IPS-18a (cell line): ENCODE measurements around the gene LYPD1.

Experiments used
- H3K27ac ChIP-seq: one replicate; pipeline ENCODE4 v1.5.1; 2013; ENCODE audit warnings: low read length
- H3K27me3 ChIP-seq: one replicate; pipeline ENCODE4 v1.6.1; 2013; ENCODE audit warnings: mild to moderate bottlenecking, low read length; ENCODE audit not compliant: control insufficient read depth, insufficient read depth
- H3K36me3 ChIP-seq: one replicate; pipeline ENCODE4 v1.6.1; 2013; ENCODE audit warnings: low read depth, low read length; ENCODE audit not compliant: control insufficient read depth
- H3K4me1 ChIP-seq: one replicate; pipeline ENCODE4 v1.6.1; 2013; ENCODE audit warnings: low read depth, low read length; ENCODE audit not compliant: control insufficient read depth
- H3K4me3 ChIP-seq: one replicate; pipeline ENCODE4 v1.5.1; 2013; ENCODE audit warnings: low read length
- H3K9ac ChIP-seq: one replicate; pipeline ENCODE4 v1.6.1; 2013; ENCODE audit warnings: mild to moderate bottlenecking, low read length, moderate library complexity
- H3K9me3 ChIP-seq: one replicate; pipeline ENCODE4 v1.6.1; 2013; ENCODE audit warnings: low read depth, low read length; ENCODE audit not compliant: control insufficient read depth

Gene LYPD1

DNA sequence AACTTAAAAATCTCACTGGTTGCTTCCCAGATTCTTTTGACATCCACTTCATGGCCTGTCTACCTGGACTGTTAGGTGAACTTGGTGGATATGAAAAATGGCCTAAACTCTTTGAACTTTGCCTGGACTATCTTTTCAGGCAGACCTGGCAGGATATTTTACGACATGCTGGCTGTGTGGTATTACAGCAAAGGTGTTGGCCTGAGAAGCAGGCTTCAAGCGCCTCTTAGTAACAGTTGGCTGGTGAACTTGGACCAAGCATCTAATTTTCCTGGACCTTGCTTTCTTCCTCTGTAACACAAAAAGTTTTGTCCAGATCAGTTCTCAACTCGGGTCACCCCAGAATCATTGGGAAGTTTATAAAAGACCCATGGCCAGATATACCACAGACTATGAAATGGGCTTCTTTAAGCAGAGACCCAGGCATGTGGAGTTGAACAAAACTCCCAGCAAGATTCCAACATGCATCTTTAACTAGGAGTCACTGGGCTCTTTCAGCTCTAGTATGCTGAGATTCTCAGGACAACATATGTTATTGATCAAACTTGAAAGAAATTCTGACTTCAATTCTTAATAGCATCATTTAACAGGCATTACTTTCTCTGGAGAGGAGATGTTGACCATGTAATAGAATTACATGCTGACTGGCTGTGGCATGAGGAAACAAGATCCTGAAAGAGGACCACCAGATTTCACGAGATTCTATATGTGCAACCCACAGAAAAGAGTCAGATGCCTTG is 4.4 kb downstream of the LYPD1 start:
- H3K4me3 ChIP-seq, result no peak overlapping the region
- H3K27me3 ChIP-seq, result peaks cover 47% of the 10 kb centered on the region
- H3K9me3 ChIP-seq, result no peaks in the 10 kb centered on the region
- H3K27ac ChIP-seq, result no peak overlapping the region
- no peaks in the 10 kb centered on the region for H3K36me3 ChIP-seq
- peaks cover 4% of the 10 kb centered on the region for H3K4me1 ChIP-seq
- H3K9ac ChIP-seq, result no peak overlapping the region

DNA sequence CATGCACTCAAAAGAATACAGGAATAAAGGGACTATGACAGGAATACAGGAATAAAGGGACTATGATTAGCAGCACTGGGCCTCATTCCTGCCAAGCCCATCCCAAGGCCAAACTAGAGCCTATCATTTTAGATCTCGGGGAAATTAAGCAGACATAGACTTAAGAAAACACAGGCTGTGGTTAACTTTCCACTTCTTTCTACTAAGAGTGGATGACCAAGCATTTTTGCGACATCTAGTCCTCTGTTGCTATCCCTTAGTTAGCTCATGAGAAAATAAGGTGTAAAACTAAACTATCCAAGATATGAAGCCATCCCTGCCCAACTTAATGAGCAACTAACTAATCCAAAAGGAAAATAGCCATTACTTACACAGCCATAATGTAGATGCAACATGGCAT is 5.9 kb downstream of the LYPD1 start:
- Histone ChIP-seq H3K27me3 (peaks cover 32% of the 10 kb centered on the region), H3K27ac (no peak overlapping the region), H3K4me3 (no peak overlapping the region), H3K4me1 (peaks cover 4% of the 10 kb centered on the region), H3K9ac (no peak overlapping the region), H3K9me3 (no peaks in the 10 kb centered on the region), H3K36me3 (no peaks in the 10 kb centered on the region)

DNA sequence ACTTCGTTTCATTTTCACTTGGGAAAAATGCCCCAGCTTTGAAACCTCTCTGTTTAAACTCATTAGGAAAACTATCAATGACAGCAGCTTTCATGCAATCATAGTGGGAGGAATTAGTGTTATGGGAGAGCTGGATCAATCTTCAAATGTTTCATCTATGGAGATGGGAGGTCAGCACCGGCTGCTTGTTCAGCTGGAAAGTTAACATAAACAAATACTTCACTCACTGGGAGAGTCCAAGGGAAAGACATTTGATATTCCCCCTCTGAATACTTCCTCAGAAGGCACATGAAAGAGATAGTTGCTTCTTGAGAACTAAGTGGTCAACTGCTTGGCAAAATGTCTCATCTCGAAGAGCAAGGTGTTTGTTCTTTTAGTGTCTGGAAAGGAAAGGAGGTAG is 7.3 kb downstream of the LYPD1 start:
- no peaks in the 10 kb centered on the region for H3K36me3 ChIP-seq
- peaks cover under 1% of the 10 kb centered on the region for H3K4me1 ChIP-seq
- no peaks in the 10 kb centered on the region for H3K9me3 ChIP-seq
- no peak overlapping the region for H3K9ac ChIP-seq
- H3K4me3 ChIP-seq, result no peak overlapping the region
- H3K27ac ChIP-seq, result no peak overlapping the region
- peaks cover 18% of the 10 kb centered on the region for H3K27me3 ChIP-seq

DNA sequence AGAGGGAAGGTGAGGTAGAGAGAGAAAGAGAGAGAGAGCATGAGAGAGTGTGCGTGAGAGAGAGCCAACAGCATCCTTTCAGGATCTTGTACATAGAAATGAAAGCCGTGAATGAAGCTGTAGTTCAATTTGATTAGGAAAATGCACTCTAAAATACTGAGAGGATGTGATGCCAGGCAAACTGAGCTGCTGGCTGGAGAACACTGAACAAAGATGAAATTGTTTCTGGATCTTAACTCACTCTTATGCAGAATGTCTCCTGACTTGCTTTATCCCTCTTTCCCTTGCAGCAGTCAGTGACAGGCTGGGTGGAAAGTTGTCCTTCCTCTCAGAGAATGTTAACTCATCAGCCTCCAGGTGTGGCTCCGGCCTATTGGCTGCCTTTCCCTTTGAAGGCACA is 10.7 kb downstream of the LYPD1 start:
- peaks cover 7% of the 10 kb centered on the region for H3K4me1 ChIP-seq
- H3K36me3 ChIP-seq, result no peaks in the 10 kb centered on the region
- H3K27ac ChIP-seq, result no peak overlapping the region
- no peaks in the 10 kb centered on the region for H3K27me3 ChIP-seq
- no peaks in the 10 kb centered on the region for H3K9me3 ChIP-seq
- no peak overlapping the region for H3K4me3 ChIP-seq
- no peak overlapping the region for H3K9ac ChIP-seq

DNA sequence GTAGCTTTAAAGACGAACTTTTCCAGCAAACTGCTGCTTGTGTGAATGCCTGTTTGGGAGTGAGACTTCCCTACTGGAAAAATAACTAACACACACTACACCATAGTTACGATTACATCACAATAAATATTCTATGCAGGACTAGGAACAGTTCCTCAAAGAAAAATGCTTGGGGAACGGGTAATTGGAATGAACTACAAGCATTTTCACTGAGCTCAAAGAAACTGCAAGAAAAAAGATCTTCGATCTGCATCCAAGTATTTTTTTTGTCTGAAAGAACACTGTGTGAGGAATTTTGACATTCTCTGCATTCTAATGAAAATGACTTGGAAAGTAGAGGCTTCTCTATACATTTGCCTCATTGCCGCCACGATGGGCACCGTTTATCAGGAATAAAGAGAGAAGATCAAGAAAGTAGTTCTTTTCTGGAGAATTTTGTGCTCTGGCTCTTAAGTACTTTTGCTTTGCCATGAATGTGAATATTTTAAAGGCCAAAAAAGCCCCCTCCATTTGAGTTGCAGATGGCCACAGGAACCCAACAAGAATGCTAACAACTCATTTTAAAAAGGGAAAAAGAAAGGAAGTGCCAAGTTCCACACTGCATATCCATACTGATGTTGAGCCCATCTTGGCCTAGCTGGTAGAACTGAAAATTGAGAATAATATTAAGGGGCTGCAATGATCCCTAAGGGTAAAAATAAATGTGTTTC is 13.6 kb downstream of the LYPD1 start:
- Histone ChIP-seq H3K36me3 (no peaks in the 10 kb centered on the region), H3K4me3 (no peak overlapping the region), H3K27me3 (no peaks in the 10 kb centered on the region), H3K9me3 (no peaks in the 10 kb centered on the region), H3K27ac (no peak overlapping the region), H3K4me1 (peaks cover 7% of the 10 kb centered on the region), H3K9ac (no peak overlapping the region)

DNA sequence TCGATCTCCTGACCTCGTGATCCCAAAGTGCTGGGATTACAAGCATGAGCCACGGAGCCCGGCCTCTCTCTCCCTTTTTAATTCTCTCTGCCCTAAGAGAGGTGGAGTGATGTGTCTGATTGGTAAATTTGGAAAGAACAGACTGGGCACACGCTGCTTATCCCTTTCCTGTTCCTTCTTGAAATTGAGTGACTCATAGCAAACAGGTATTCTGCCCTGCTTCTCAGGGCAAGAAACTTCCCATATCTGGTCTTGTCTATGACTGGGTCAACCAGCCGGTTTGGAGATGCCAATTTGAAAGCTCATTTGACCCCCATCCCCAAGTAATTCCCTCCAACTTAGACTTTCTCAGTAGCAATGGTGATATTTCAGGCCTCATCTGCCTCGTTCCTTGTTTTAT is 15.0 kb downstream of the LYPD1 start:
- no peak overlapping the region for H3K9ac ChIP-seq
- H3K36me3 ChIP-seq, result no peaks in the 10 kb centered on the region
- H3K27me3 ChIP-seq, result no peaks in the 10 kb centered on the region
- no peak overlapping the region for H3K27ac ChIP-seq
- H3K4me3 ChIP-seq, result no peak overlapping the region
- no peaks in the 10 kb centered on the region for H3K9me3 ChIP-seq
- peaks cover 7% of the 10 kb centered on the region for H3K4me1 ChIP-seq

DNA sequence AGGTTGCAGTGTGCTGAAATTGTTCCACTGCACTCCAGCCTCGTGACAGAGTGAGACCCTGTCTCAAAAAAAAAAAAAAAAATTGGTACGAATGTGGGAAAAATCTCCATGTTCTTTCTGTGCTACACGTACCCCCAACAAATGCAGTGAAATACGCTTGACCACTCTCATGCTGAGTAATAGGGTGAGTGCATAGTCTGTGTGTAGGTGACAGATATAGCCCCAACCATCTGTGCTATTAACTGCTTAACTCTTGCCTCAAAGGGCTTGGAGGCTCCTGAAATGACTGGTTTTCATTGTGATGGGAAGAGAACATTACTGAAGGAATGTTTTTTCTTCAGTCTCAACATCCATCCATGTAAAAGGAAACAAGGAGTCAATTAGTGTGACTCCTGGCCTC is 15.7 kb downstream of the LYPD1 start:
- no peaks in the 10 kb centered on the region for H3K9me3 ChIP-seq
- H3K27me3 ChIP-seq, result no peaks in the 10 kb centered on the region
- H3K9ac ChIP-seq, result no peak overlapping the region
- H3K36me3 ChIP-seq, result no peaks in the 10 kb centered on the region
- H3K4me3 ChIP-seq, result no peak overlapping the region
- no peak overlapping the region for H3K27ac ChIP-seq
- H3K4me1 ChIP-seq, result peaks cover 7% of the 10 kb centered on the region

DNA sequence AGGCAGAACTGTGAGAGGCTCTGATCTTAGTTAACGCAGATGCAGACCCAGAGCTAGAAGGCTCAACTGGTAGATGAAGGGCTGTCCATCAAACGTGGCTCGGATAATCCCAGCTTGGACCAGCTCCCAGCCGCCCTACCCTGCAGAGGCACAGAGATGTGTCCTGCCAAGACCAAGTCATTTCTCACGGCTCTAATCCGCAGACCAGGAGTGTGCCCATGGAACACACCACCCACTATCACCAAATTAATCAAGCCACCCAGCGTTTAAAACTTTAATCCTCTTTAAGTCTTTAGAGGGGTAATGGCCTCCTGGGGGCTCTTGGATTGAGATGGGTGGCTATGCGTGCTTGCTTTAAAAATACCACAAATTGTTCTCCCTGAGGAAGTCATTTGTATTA is 17.5 kb downstream of the LYPD1 start:
- Histone ChIP-seq H3K27me3 (no peaks in the 10 kb centered on the region), H3K4me3 (no peak overlapping the region), H3K9ac (no peak overlapping the region), H3K9me3 (no peaks in the 10 kb centered on the region), H3K4me1 (peaks cover 7% of the 10 kb centered on the region), H3K36me3 (no peaks in the 10 kb centered on the region), H3K27ac (no peak overlapping the region)

DNA sequence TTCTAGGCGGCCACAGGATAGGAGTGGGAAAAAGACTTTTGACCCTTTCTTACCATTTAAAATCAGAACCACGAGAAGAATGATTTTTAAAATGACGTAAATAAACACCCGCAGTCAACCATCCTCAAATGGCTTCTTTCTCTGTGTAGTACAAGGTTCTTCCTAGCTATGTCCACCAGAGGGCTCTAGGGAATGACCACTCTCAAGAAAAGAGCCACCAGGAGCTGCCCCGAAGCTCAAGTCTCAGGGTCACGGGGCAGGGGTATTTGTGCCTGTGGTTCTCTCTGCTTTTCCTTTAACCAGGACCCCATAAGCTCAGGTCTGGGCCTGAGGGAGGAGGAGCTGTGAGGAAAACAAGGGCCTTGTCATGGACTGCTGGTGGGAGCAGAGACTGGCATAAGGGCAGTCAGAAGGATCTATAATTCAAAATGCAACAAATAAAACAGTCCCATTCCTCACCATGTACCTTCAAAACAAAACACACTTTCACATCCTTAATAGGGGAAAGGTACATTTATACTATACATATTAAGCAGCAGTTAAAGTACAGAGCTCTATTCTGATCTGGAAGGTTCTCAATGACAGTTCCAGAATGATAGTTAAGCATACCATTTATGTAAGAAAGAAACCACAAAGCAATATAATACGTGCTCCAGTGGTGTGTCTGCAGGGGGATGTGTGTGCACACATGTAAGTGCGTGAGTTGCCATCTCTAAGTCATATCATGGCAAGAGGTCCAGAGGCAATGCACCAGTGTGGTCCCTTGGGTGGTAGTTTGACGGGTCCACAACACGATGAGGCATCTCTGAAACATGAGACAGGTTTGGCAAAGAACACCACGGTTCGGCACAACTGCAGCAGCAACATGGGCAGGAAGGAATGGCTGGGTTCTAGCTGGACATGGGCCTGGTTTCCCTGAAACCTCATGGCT is 18.6 kb downstream of the LYPD1 start:
- H3K36me3 ChIP-seq, result no peaks in the 10 kb centered on the region
- H3K4me1 ChIP-seq, result peaks cover 4% of the 10 kb centered on the region
- H3K9ac ChIP-seq, result no peak overlapping the region
- no peak overlapping the region for H3K27ac ChIP-seq
- H3K9me3 ChIP-seq, result no peaks in the 10 kb centered on the region
- H3K27me3 ChIP-seq, result no peaks in the 10 kb centered on the region
- H3K4me3 ChIP-seq, result no peak overlapping the region

DNA sequence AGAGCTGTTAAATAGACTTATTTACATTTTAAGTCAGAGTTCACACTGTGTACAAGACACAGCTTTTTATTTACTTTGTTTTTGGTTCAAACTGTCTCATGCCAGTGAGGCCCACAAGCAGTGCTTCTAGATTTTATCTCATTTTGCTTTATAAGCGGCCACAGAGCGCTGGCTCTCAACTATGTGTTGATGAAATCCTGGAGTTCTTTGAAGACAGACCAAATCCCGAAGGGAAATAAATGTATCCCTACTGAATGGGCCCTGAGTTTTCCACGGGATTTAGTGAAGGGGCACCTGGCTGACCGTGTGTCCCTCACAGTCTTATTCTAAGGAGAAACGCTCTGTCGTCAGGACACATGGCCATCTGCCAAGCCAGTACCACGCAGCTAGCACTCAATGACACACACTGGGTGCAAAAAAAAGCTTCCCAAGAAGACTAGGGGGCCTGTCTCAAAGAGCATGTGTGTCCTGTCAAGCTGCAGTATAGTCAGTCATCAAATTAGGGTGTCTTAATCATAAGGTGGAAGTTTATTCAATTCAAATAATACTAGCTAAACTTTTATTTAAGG is 23.4 kb downstream of the LYPD1 start:
- H3K27me3 ChIP-seq, result no peaks in the 10 kb centered on the region
- no peak overlapping the region for H3K9ac ChIP-seq
- H3K27ac ChIP-seq, result no peak overlapping the region
- H3K9me3 ChIP-seq, result no peaks in the 10 kb centered on the region
- H3K4me1 ChIP-seq, result peaks cover 11% of the 10 kb centered on the region
- H3K36me3 ChIP-seq, result no peaks in the 10 kb centered on the region
- no peak overlapping the region for H3K4me3 ChIP-seq
